ENCODE data around the gene CLVS2.

The CLVS2 gene

DNA sequence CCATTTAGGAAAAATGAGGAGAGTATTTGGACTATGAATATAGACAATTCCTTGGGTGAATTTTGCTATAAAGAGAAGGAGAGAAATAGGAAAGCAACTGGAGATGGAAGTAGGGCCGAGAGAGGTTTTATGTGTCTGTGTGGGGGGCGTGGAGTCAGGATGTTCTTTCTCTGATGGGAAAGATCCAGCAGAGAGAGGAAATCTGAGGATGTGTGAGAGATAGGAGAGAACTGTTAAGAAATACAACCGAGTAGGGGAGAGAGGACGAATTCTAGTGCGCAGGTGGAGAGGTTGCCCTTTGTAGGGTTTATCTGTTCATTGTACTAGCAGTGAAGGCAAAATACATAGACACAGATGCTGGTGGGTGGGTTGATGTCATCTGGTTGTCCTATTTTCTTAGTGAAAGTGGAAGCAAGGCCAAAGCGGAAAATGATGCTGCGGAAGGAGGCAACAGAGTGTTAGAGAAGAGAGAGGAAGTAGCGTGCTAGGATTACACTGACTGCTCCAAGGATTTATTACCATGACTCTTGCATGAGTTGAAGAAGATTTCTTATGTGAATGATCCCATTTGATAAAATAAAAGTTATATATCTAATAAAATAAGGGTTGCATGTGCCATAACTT is 57.7 kb downstream of the CLVS2 start:
- no peak overlapping the region for H3K4me2 ChIP-seq
- no peaks in the 10 kb centered on the region for H3K36me3 ChIP-seq
- no peak for TF ChIP-seq Cebpa-rat (IDR thresholded peaks at IDR 0.05)
- H3K9ac ChIP-seq, result no peak overlapping the region
- no peaks in the 10 kb centered on the region for H3K4me1 ChIP-seq
- H3K4me3 ChIP-seq, result no peak overlapping the region
- no peaks in the 10 kb centered on the region for H4K20me1 ChIP-seq
- no peaks in the 10 kb centered on the region for H3K9me3 ChIP-seq
- no peaks in the 10 kb centered on the region for H3K27me3 ChIP-seq
- H3K27ac ChIP-seq, result no peak overlapping the region

DNA sequence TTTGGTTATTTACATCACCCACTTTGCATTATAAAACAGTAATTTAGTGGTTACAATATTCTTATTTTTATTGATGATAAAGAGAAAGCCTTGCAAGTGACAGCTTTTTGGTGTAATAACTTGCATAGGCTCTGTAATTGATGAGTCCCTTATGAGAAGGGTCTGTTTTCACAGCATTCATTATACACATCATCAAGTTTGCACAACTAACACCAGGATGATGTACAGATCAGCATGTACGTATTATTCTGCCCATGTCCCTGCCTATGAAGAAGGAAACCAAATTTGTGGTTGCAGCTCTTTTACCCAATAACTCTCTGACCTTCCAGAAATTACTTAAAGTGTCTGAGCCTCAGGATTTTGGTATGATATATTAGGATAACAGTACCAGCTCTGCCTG is 59.2 kb downstream of the CLVS2 start:
- no peaks in the 10 kb centered on the region for H4K20me1 ChIP-seq
- TF ChIP-seq Cebpa-rat (IDR thresholded peaks at IDR 0.05), result no peak
- no peaks in the 10 kb centered on the region for H3K4me1 ChIP-seq
- H3K36me3 ChIP-seq, result no peaks in the 10 kb centered on the region
- no peak overlapping the region for H3K27ac ChIP-seq
- no peak overlapping the region for H3K9ac ChIP-seq
- H3K9me3 ChIP-seq, result no peaks in the 10 kb centered on the region
- H3K4me2 ChIP-seq, result no peak overlapping the region
- no peaks in the 10 kb centered on the region for H3K27me3 ChIP-seq
- no peak overlapping the region for H3K4me3 ChIP-seq

DNA sequence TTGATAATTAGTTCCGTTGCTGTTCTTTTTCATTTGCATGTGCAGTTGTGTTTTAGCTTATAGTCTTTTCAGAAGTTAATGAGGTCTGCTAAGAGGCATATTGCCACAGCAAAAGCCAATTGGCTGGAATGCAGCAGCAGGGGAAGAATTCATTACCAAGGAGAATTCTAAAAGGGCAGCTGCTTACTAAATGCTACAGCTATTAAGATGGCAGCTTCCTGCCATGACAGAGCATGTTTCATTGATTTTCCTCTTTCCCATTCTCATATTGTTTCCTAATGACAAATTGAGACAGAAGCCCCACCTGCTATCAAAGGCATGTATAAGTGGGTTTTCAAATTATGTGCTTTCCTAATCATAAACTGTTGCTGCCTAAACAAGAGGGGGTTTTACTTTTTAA is 66.6 kb downstream of the CLVS2 start:
- Histone ChIP-seq H3K4me2 (no peak overlapping the region), H3K9me3 (no peaks in the 10 kb centered on the region), H3K27me3 (no peaks in the 10 kb centered on the region), H3K27ac (no peak overlapping the region), H3K4me1 (no peaks in the 10 kb centered on the region), H3K36me3 (no peaks in the 10 kb centered on the region), H3K9ac (no peak overlapping the region), H3K4me3 (no peak overlapping the region), H4K20me1 (no peaks in the 10 kb centered on the region)
- no peak for TF ChIP-seq Cebpa-rat (IDR thresholded peaks at IDR 0.05)

DNA sequence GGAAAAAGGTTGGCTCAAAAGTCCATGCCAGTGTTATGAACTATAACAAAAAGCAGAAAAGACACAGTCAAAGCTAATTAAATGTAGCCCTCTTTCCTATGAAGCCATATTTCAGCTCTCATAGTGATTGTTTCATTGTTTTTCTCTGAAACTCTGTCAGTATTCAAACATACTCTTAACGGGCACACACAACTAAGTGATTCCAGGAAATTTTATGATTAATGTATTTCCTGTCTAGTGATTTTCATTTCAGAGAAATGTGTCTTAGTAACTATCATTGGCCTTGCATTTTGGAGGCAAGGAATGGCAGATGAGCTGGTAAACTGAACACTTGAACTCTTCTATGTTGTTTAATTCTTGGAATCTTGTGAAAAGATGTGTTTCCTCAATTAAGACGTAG is 68.0 kb downstream of the CLVS2 start:
- no peak for TF ChIP-seq Cebpa-rat (IDR thresholded peaks at IDR 0.05)
- Histone ChIP-seq H3K4me2 (no peak overlapping the region), H3K9ac (no peak overlapping the region), H3K4me1 (no peaks in the 10 kb centered on the region), H4K20me1 (no peaks in the 10 kb centered on the region), H3K4me3 (no peak overlapping the region), H3K27me3 (no peaks in the 10 kb centered on the region), H3K27ac (no peak overlapping the region), H3K9me3 (no peaks in the 10 kb centered on the region), H3K36me3 (no peaks in the 10 kb centered on the region)

DNA sequence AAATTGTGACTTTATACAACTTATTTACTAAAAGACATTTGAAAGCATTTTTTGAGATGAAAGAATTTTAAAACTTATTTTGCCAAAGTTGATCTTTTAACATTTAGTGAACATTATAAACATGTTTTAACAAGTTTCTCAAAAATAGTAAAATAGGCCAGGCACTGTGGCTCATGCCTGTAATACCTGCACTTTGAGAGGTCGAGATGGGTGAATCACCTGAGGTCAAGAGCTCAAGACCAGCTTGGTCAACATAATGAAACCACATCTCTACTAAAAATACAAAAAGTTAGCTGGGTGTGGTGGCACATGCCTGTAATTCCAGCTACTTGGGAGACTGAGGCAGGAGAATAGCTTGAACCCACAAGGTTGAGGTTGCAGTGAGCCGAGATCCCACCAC is 78.6 kb downstream of the CLVS2 start:
- Histone ChIP-seq H4K20me1 (no peaks in the 10 kb centered on the region), H3K9me3 (no peaks in the 10 kb centered on the region), H3K4me2 (no peak overlapping the region), H3K27ac (no peak overlapping the region), H3K36me3 (no peaks in the 10 kb centered on the region), H3K4me1 (no peaks in the 10 kb centered on the region), H3K27me3 (no peaks in the 10 kb centered on the region), H3K4me3 (no peak overlapping the region), H3K9ac (no peak overlapping the region)
- no peak for TF ChIP-seq Cebpa-rat (IDR thresholded peaks at IDR 0.05)

DNA sequence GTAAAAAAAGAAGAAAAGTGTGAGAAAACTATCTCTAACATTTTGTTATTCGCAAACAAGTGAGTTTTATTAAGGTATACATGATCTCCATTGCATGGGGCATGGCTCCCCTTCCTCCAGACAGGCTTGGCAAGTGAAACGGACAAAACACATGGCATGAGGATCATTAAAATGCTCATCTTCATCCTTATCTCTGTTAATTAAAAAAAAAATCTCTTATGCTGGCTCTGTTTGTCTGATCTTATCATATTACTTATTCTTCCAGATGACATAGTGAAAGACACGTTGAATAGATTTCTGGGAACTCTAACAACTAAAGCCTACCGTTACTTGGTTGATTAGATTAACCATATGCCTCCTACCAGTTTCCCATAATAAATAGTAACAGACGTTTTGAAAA is 89.4 kb downstream of the CLVS2 start:
- H3K27me3 ChIP-seq, result no peaks in the 10 kb centered on the region
- H3K36me3 ChIP-seq, result no peaks in the 10 kb centered on the region
- no peak overlapping the region for H3K4me2 ChIP-seq
- no peaks in the 10 kb centered on the region for H3K4me1 ChIP-seq
- no peak for TF ChIP-seq Cebpa-rat (IDR thresholded peaks at IDR 0.05)
- no peak overlapping the region for H3K9ac ChIP-seq
- H3K9me3 ChIP-seq, result no peaks in the 10 kb centered on the region
- no peak overlapping the region for H3K4me3 ChIP-seq
- H3K27ac ChIP-seq, result no peak overlapping the region
- no peaks in the 10 kb centered on the region for H4K20me1 ChIP-seq

DNA sequence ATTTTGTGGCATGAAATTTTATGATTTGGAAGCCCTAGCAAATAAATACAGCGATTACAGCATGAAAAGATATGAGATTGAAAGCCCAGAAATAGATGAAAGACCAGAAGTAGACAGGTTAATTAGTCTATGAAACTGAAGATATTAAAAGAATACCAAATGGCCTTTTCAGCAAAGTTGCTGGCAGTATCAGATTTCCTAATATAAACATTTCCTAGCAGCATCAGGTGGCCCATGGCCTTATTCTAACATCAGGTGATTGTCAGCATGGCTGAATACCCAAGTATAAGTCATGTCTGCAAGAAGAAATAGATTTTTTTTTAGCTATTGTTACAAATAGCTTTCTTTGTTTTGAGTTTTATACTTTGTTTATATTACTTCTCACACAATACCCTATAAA is 93.2 kb downstream of the CLVS2 start:
- H3K9ac ChIP-seq, result no peak overlapping the region
- no peaks in the 10 kb centered on the region for H3K4me1 ChIP-seq
- no peak overlapping the region for H3K4me3 ChIP-seq
- no peak overlapping the region for H3K27ac ChIP-seq
- H3K36me3 ChIP-seq, result no peaks in the 10 kb centered on the region
- no peaks in the 10 kb centered on the region for H3K27me3 ChIP-seq
- H3K9me3 ChIP-seq, result no peaks in the 10 kb centered on the region
- H4K20me1 ChIP-seq, result no peaks in the 10 kb centered on the region
- no peak for TF ChIP-seq Cebpa-rat (IDR thresholded peaks at IDR 0.05)
- H3K4me2 ChIP-seq, result no peak overlapping the region

DNA sequence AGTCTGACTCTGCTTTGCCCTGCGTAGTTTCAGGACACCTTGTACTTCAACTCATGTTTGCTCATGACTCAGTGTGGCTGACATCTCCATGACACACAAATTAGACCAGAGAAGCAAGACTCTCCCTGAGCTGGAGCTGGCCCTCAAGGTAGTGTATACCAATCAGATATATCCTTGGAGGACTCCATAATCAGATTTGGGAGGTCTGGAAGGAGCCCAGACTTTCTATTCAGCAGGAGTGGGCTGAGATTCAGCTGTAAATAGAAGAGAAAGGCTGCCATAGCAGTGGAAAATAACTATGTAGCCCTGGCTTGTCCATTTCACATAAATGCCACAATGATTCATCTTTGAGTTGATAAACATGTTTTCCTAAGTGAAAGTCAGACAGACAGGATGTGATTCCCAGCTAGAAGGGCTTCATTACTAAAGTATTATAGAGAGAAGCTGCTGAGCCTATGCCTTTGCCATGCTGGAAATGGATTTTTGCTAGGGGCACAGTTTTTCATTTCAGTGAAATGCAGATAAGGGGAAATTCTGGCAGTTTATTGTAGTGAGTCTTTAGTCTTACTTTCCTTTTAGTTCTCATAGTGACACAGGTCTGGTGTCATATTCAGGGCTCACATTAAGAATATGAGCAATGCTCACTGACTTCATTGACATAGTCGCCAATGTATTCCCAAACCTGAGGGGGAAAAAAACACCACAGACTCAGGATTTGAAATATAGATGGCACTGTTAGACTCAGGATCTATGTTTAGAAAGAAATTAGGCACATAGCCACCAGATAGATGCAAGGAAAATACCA is 95.3 kb downstream of the CLVS2 start:
- Histone ChIP-seq H3K4me1 (no peaks in the 10 kb centered on the region), H3K9ac (no peak overlapping the region), H3K27ac (no peak overlapping the region), H4K20me1 (no peaks in the 10 kb centered on the region), H3K4me3 (no peak overlapping the region), H3K36me3 (no peaks in the 10 kb centered on the region), H3K4me2 (no peak overlapping the region), H3K9me3 (no peaks in the 10 kb centered on the region), H3K27me3 (no peaks in the 10 kb centered on the region)
- TF ChIP-seq Cebpa-rat (IDR thresholded peaks at IDR 0.05), result no peak

DNA sequence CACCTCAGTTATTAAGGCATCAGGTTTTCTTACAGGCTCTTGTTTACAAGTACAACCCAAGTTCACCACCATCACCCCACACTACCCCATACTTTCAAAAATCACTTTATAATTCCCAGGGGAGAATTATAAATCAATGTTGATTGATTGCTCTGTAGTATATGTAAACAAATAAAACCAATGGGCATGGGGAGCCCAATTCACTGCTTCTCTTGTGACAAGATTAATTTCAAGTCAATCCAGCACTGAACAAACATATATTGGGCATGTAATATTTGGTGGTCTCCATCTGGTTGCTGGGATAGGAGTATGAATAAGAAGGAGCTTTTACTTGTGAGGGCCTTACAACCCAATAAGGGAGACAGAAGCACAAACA is 95.8 kb downstream of the CLVS2 start:
- Histone ChIP-seq H3K9ac (no peak overlapping the region), H4K20me1 (no peaks in the 10 kb centered on the region), H3K4me3 (no peak overlapping the region), H3K4me1 (no peaks in the 10 kb centered on the region), H3K9me3 (no peaks in the 10 kb centered on the region), H3K27ac (no peak overlapping the region), H3K36me3 (no peaks in the 10 kb centered on the region), H3K4me2 (no peak overlapping the region), H3K27me3 (no peaks in the 10 kb centered on the region)
- no peak for TF ChIP-seq Cebpa-rat (IDR thresholded peaks at IDR 0.05)

DNA sequence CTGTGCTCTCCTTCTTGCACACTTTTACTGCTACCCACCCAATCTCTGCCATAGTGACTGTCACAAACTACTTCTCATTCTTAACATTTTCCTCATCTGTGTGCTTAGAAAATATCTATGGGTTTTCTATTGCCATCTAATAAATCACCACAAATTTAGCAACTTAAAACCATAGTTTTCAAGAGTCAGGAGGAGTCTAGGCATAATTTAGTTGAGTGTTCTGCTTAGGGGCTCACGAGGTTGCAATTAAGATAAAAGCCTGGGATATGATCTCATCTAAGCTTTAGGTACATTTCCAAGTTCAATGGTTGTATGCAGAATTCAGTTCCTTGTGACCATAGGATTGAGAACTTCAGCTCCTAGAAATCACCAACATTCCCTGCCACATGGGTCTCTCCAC is 98.8 kb downstream of the CLVS2 start:
- H3K4me3 ChIP-seq, result no peak overlapping the region
- no peaks in the 10 kb centered on the region for H4K20me1 ChIP-seq

More for the DNA sequence above, 98.8 kb downstream of the CLVS2 start:
- no peak for TF ChIP-seq Cebpa-rat (IDR thresholded peaks at IDR 0.05)
- Histone ChIP-seq H3K27ac (no peak overlapping the region), H3K9ac (no peak overlapping the region), H3K4me1 (no peaks in the 10 kb centered on the region), H3K27me3 (no peaks in the 10 kb centered on the region), H3K36me3 (no peaks in the 10 kb centered on the region), H3K4me2 (no peak overlapping the region), H3K9me3 (no peaks in the 10 kb centered on the region)
